ENCODE results near the gene CKS1B. TPM values are rescaled to one million over a fixed set of nuclear protein-coding genes. Genes with fewer than 3 reads are reported as not detected.
A peak's percentile ranks its signal among the peaks of the same experiment; 100 is the strongest.

The CKS1B gene
- total RNA-seq, 3 donors from 2014 or later (not counting 1 experiment from before 2014, with no cell fraction given), result 8.5 to 13.0 (median 12.9) TPM

DNA sequence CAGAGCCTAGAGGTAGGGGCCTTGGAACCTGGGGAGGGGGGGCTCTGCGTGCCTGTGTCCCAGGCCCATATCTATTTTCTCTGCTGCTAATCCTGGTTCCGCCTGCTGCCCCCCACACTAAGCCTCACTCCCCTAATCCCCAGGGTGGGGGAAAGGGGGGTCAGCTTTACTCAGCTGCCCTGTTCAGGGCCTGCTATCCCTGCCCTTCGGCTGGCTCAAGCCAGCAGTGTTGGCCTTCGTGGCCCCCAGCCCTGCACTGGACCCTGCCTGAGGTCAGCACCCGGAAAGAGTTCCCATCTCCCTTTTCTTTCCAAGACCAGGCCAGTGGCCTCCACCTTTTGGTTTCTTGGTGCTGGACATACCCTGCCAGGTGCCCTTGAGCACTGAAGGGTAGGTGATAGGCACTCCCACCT lies 36.5 kb downstream of the CKS1B start:
- H3K4me3 ChIP-seq (ENCODE audit: low read length), result no peak overlapping the region
- Mint-ChIP-seq H3K27ac (peak overlapping the region in 1 of 2 donors; percentile 66), H3K36me3 (no peaks in the 10 kb centered on the region), H3K4me3 (peak overlapping the region; percentile 17), H3K9me3 (no peaks in the 10 kb centered on the region), H3K4me1 (peaks cover 25 to 82% of the 10 kb centered on the region in 2 donors), H3K27me3 (ENCODE audit: low read depth in 2 of 2) (no peaks in the 10 kb centered on the region)
- DNase-seq, result no peak
- H3K27me3 ChIP-seq (ENCODE audit: control insufficient read depth, insufficient read depth, low read length), result no peaks in the 10 kb centered on the region
- intact Hi-C loops (cut with micrococcal nuclease), result no loop called here
- no peak overlapping the region for H3K27ac ChIP-seq (ENCODE audit: low read length)
- peaks cover 14% of the 10 kb centered on the region for H3K36me3 ChIP-seq (ENCODE audit: control insufficient read depth, insufficient read depth, low read length)
- no peak for TF ChIP-seq CTCF (IDR thresholded peaks at IDR 0.05)
- 90% methylated on average over 3 of the region's 5 CpGs for WGBS (ENCODE audit: insufficient coverage)
- peaks cover 97% of the 10 kb centered on the region for H3K4me1 ChIP-seq (ENCODE audit: control insufficient read depth, insufficient read depth, low read length)
- no peaks in the 10 kb centered on the region for H3K9me3 ChIP-seq (ENCODE audit: control insufficient read depth, insufficient read depth, low read length)
- ATAC-seq, result no peak

DNA sequence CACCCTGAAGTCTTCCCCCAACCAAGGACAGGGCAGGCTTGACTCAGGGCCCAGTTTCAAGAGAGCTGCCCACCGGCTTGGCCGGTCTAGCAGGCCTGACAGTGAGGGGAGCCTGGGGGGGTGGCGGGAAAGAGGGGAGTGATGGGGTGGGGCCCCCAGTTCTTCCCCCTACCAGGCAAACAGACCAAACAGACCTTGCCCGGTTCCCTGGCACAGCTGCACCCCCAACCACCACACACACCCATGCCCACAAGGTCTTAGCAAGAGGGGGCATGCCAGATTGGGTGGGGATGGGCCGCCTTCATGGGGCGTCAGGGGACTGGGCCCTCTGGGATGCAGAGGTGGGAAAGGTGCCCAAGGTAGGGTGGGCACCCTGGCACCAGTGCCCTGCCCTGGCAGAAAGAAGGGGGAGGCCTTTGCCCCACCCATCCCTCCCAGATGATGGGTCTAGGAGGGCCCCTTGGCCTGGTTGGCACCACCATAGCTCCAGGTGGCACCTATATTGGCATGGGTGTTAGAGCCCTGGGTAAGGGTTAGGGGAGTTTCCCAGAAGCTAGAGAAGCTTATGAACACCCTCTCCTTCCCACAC lies 37.0 kb downstream of the CKS1B start:
- Histone ChIP-seq H3K27me3 (ENCODE audit: control insufficient read depth, insufficient read depth, low read length) (no peaks in the 10 kb centered on the region), H3K4me1 (ENCODE audit: control insufficient read depth, insufficient read depth, low read length) (peaks cover 97% of the 10 kb centered on the region), H3K36me3 (ENCODE audit: control insufficient read depth, insufficient read depth, low read length) (peaks cover 19% of the 10 kb centered on the region), H3K9me3 (ENCODE audit: control insufficient read depth, insufficient read depth, low read length) (no peaks in the 10 kb centered on the region), H3K27ac (ENCODE audit: low read length) (no peak overlapping the region), H3K4me3 (ENCODE audit: low read length) (no peak overlapping the region)
- DNase-seq (peak in 1 of 2 donors; percentile 55), ATAC-seq (peak in 1 of 3 donors; percentile 15)
- H3K27ac Mint-ChIP-seq, result peak overlapping the region in 1 of 2 donors; percentile 81
- H3K27me3 Mint-ChIP-seq (ENCODE audit: low read depth in 2 of 2), result no peaks in the 10 kb centered on the region
- H3K36me3 Mint-ChIP-seq, result no peaks in the 10 kb centered on the region
- 91% methylated on average over 3 of the region's 6 CpGs for WGBS (ENCODE audit: insufficient coverage)
- TF ChIP-seq CTCF (IDR thresholded peaks at IDR 0.05), result no peak
- intact Hi-C loops (cut with micrococcal nuclease), result no loop called here
- H3K9me3 Mint-ChIP-seq, result no peaks in the 10 kb centered on the region
- no peak overlapping the region for H3K4me3 Mint-ChIP-seq
- peaks cover 19 to 82% of the 10 kb centered on the region in 2 donors for H3K4me1 Mint-ChIP-seq

GRCh38 chr1:155012026-155012546 lies 37.6 kb downstream of the CKS1B start:
- no peak for TF ChIP-seq CTCF (IDR thresholded peaks at IDR 0.05)
- H3K27ac Mint-ChIP-seq, result peak overlapping the region; percentile 65 to 81
- no peaks in the 10 kb centered on the region for H3K9me3 Mint-ChIP-seq
- H3K27ac ChIP-seq (ENCODE audit: low read length), result no peak overlapping the region
- peaks cover 97% of the 10 kb centered on the region for H3K4me1 ChIP-seq (ENCODE audit: control insufficient read depth, insufficient read depth, low read length)
- DNase-seq, result no peak
- H3K27me3 Mint-ChIP-seq (ENCODE audit: low read depth in 2 of 2), result no peaks in the 10 kb centered on the region
- WGBS (ENCODE audit: insufficient coverage), result 74% methylated on average over 8 of the region's 9 CpGs
- no peaks in the 10 kb centered on the region for H3K36me3 Mint-ChIP-seq
- intact Hi-C loops (cut with micrococcal nuclease), result no loop called here
- peaks cover 20% of the 10 kb centered on the region for H3K36me3 ChIP-seq (ENCODE audit: control insufficient read depth, insufficient read depth, low read length)
- H3K27me3 ChIP-seq (ENCODE audit: control insufficient read depth, insufficient read depth, low read length), result no peaks in the 10 kb centered on the region
- ATAC-seq, result peak in 1 of 3 donors; percentile 13
- H3K9me3 ChIP-seq (ENCODE audit: control insufficient read depth, insufficient read depth, low read length), result no peaks in the 10 kb centered on the region
- H3K4me3 Mint-ChIP-seq, result no peak overlapping the region
- H3K4me3 ChIP-seq (ENCODE audit: low read length), result no peak overlapping the region
- H3K4me1 Mint-ChIP-seq, result peaks cover 15 to 77% of the 10 kb centered on the region in 2 donors

Measured in natural killer cell (primary cell).